ENCODE data around the gene RPRD1B.
A peak's percentile ranks its signal among the peaks of the same experiment; 100 is the strongest.
"Not testable (repeated sequence)": the region's sequence is repeated elsewhere in the genome, so short reads cannot be mapped to it uniquely, and the experiment has no call there.

RPRD1B gene

GRCh38 chr20:38001173-38001875 is 32.2 kb upstream of the RPRD1B start:
- DNase-seq: no peak

GRCh38 chr20:38001981-38002380 is 31.6 kb upstream of the RPRD1B start:
- DNase-seq: no peak

- no peak for DNase-seq
Observed at GRCh38 chr20:38002422-38002821, 31.1 kb upstream of the RPRD1B start.

- DNase-seq: no peak
Observed at GRCh38 chr20:38004416-38004815, 29.1 kb upstream of the RPRD1B start.

GRCh38 chr20:38005903-38006302 is 27.6 kb upstream of the RPRD1B start:
- no peak for DNase-seq

DNA sequence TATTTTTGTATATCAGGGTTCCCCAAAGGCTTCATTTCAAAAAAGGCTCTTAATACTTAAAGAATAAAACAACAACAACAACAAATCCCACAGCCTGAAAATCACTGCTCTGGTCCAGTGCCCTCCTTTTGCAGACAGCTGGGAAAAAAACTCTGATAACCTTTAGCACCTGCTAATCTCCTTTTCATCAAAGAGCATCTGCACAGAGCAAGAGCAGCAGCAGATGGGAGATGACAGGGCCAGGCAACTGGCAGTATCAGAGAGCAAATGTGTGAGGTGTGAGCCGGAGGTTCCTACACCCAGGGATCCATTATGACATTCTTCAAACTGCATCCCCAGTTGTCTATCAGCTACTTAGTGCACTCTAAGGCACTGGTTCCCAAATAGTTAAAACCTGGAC is 26.0 kb upstream of the RPRD1B start:
- no peak for DNase-seq

- no peak for DNase-seq
Observed at GRCh38 chr20:38008233-38008944, 25.2 kb upstream of the RPRD1B start.

DNA sequence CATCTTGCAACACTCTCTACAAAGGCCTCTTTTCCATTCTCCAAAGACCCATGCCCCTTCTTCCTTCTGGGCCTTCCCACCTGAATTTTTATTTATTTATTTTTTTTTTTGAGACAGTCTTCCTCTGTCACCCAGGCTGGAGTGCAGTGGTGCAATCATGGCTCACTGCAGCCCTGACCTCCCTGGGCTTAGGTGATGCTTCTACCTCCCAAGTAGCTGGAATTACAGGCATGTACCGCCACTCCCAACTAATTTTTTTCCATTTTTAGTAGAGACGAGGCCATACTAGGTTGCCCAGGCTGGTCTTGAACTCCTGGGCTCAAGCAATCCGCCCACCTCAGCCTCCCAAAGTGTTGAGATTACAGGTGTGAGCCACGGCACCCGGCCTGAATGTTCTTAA is 24.1 kb upstream of the RPRD1B start:
- DNase-seq: not testable (repeated sequence)

DNA sequence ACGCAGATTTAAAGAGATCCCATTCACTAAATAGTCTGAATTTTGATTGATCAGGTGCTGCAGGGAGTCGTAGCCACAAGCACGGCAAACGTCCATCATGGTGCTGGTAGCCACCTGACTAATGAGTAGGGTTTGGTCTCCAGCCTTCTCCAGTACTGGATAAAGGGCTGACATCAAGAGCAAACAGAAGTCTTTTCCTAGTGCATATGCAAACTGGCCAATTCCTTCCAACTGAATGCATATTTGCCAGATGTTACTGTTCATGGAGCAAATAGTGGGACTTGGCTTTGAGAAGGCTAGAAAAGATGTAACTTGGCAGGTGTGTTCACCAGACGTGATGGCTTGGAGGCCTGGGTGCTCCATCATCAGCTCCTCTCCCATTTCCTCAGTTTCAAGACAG is 21.9 kb upstream of the RPRD1B start:
- no peak for DNase-seq

- no peak for DNase-seq
Observed at GRCh38 chr20:38012332-38012731, 21.2 kb upstream of the RPRD1B start.

DNA sequence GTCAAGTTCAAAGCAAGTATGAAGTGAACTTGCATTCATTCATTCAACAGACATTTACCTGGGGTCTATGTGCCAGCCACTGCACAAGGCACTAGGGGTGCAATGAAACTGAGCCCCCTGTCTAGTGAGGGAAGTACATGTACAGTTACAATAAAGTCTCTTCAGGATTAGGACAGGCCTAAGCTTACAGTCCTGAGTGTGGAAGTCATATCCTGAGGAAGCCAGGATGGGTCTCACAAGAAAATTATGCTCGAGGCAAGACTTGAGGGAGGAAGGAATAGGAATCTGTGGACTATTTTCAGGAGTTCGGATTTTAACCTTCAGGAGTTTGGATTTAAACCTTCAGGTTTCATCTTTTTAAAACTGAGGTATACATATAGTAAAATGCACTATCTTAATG is 19.7 kb upstream of the RPRD1B start:
- no peak for DNase-seq

DNA sequence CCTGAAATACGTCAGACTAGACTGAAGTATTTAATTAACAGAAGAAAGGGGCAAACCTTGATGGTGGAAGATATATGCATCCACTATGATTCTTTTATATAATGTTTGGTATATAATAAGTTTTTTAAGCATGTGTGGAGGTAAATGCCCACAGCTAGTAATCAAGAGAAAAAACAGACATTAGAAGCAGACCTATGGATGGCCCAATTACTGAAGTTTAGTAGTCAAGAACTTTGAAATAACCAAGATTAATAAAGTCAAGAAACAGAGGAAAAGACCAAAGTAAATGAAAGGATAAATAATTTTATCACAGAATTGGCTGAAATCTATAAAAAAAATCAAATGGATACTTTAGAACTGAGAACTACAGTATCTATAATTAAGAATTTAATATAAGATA is 15.6 kb upstream of the RPRD1B start:
- DNase-seq: no peak

DNA sequence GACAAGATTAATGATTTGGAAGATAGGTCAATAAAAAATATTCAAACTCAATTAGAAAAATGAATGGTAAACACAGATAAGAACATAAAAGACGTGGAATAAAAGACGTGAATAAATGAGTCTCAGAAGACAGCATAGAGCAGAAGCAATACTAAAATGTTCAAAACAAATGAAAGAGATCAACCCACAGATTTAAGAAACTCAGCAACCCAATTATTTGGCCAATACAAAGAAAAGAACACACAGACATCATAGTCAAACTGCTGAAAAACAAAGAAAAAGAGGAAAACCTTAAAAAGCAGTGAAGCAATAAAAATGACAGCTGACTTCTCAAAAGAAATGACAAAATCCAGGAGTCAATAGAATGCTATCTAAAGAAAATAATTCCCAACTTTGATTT is 15.2 kb upstream of the RPRD1B start:
- no peak for DNase-seq

- no peak for DNase-seq
Observed at GRCh38 chr20:38021087-38021772, 12.3 kb upstream of the RPRD1B start.

DNA sequence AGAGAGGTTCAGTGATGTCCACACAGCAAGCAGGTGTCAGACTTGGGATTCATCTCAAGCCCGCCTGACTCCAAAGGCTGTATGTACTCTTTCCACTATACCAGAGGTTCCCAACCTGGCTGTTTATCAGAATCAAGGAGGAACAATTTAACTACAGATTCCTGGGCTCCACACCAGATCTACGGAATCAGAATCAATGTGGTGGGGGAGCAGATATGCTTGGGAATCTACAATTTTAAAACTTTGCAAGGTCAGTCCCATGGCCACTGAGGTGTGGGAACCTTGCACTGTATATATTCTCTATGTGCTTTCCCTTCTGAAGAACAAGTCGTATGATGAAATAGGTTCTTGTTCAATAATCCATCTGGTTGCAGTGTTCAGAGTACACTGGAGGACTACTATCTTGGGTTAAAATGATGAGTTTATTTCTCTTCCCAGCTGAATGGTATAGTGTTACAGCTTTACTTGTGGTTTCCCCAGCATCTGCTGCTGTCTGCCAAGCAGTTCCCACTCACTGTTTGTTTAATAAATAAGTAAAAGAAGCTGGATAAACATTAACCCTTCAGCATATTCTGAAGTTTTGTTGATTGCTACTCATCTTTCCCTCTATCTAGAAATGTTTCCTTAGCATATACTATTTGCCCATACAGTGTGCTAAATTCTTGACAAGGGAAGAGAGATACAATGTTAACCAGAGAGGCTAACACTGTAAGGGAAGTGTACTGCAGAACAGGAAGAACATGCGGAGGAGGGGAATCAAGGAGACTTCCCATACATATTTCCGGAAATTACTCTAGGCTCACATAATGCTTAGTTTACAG is 10.2 kb upstream of the RPRD1B start:
- DNase-seq: no peak

- no peak for DNase-seq
Observed at GRCh38 chr20:38024496-38024895, 9.1 kb upstream of the RPRD1B start.

GRCh38 chr20:38029453-38029852 is 4.1 kb upstream of the RPRD1B start:
- no peak for DNase-seq

- DNase-seq: no peak
Observed at GRCh38 chr20:38031957-38032356, 1.6 kb upstream of the RPRD1B start.

GRCh38 chr20:38032585-38033329 is 789 bp upstream of the RPRD1B start:
- peak; percentile 60 for DNase-seq

DNA sequence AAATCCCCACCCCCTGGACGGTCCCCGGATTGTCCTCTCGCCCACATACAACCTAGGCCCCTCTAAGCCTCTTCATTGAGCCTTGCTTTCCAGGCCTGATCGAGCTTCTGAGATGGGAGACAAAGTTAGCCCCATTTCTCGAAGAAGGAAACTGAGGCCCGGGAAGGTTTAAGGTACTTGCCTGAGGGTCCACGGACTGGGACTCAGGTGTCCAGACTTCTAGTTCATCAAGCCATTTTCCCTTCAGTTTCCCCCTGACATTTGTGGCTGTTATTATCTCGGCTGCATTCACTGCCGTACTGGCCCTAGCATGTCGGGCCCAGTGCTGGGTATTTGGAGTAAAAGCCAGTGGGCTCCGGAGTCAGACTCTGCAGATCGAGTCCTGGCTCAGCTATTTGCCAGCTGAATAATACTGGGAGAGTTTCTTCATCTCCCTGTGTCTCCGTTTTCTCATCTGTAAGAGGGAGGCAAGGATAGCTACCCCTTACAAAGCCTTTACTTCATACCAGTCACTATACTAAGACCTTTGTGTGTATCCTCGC is 633 bp downstream of the RPRD1B start:
- DNase-seq: no peak

DNA sequence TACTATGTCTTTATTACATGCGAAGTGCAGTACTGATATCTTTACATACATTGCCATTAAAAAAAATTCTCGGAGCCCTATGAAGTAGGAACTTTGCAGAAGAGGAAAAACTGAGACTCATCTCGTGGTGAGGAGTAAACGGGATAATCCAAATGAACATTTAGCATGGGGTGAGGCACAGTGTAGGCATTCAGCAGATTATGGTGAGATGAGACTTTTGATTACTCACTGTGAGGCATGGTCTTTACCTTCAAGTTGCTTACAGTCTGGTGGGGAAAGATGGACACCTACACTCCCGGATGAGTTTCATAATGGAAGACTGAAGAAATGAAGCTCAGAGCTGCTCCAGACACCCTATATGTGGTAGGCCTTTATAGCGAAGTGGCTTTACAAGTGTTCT is 1.4 kb downstream of the RPRD1B start:
- no peak for DNase-seq

DNA sequence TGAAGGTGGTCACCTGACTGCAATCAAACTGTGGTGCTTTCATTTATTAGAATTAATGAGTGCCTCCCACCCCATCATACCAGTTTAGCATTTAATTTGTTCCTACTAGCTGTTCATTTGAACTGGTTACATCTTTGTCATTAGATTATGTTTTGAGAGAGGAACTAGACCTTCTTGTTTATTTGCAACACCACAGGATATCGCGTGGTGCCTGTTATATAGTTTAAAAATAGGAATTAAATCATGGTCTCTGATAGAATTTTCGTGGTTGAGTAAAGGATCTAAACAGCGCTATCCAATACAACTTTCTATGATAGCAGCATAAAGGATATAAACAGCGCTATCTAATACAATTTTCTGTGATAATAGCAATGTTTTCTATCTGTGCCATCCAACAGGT is 2.8 kb downstream of the RPRD1B start:
- no peak for DNase-seq
